Stimulated activated CD8-positive, alpha-beta memory T cell treated with anti-CD3 and anti-CD28 coated beads, Interleukin-15, amount 100 ng/mL, for 24 hours (primary cell): ENCODE data around the gene TSN.
"Not testable (repeated sequence)": the region's sequence is repeated elsewhere in the genome, so short reads cannot be mapped to it uniquely, and the experiment has no call there.

Source experiments
- DNase-seq: peaks from one replicate; pipeline ENCODE4 v3.0.0-alpha.2; 2020; ENCODE audit warnings: low read depth

The TSN gene

GRCh38 chr2:121803503-121803902 lies 48.1 kb downstream of the TSN start:
- no peak for DNase-seq

GRCh38 chr2:121804340-121804739 lies 48.9 kb downstream of the TSN start:
- DNase-seq: no peak

- no peak for DNase-seq
These were observed 49.7 kb downstream of the TSN start for GRCh38 chr2:121804997-121805765.

GRCh38 chr2:121805766-121806143 lies 50.3 kb downstream of the TSN start:
- no peak for DNase-seq

- DNase-seq: not testable (repeated sequence)
These were observed 52.3 kb downstream of the TSN start for GRCh38 chr2:121807771-121808170.

- DNase-seq: no peak
These were observed 54.2 kb downstream of the TSN start for GRCh38 chr2:121809607-121810006.

GRCh38 chr2:121810959-121811853 lies 55.8 kb downstream of the TSN start:
- DNase-seq: no peak

GRCh38 chr2:121813083-121813482 lies 57.6 kb downstream of the TSN start:
- not testable (repeated sequence) for DNase-seq

GRCh38 chr2:121815216-121815615 lies 59.8 kb downstream of the TSN start:
- no peak for DNase-seq

- no peak for DNase-seq
These were observed 61.3 kb downstream of the TSN start for GRCh38 chr2:121816797-121817196.

- not testable (repeated sequence) for DNase-seq
These were observed 61.9 kb downstream of the TSN start for GRCh38 chr2:121817304-121817703.
